Caco-2 (cell line): Measurements from ENCODE around the gene TNPO3. TPM values are rescaled to one million over a fixed set of nuclear protein-coding genes. Genes with fewer than 3 reads are reported as not detected.

Experiments used
- BruUV-seq: library from RNA; stranded (reverse); fragments of 400-500 nt; replicated peaks from 2 replicates; lab custom pipeline; 2021; lab: Mats Ljungman, UMichigan
- CTCF ChIA-PET: fragments of 300-600 bp; sonication (Branson Sonifier 250); formaldehyde crosslinking; loops from one replicate; lab custom pipeline; 2022; ENCODE audit warnings: antibody characterized with exemption; lab: Charles Lee
- POLR2A ChIA-PET: fragments of 300-600 bp; sonication (Branson Sonifier 250); formaldehyde crosslinking; loops from one replicate; lab custom pipeline; 2022; ENCODE audit warnings: antibody characterized with exemption; lab: Charles Lee
- DNase-seq, 2 experiments: peaks; one replicate each; pipeline versions ENCODE4 v3.0.0 to v3.0.0-alpha.2; 2020 to 2022
- H3K27me3 ChIP-seq: replicated peaks from 2 replicates; pipeline ENCODE4 v1.6.0; 2011; ENCODE audit warnings: low read length; ENCODE audit not compliant: control insufficient read depth, insufficient read depth
- H3K36me3 ChIP-seq: 2 replicates; pipeline ENCODE4 v1.5.1; 2011; ENCODE audit warnings: low read length; ENCODE audit not compliant: control insufficient read depth, insufficient read depth
- H3K4me1 ChIP-seq: fragments of 250-450 bp; sonication (Bioruptor Pico); 2 replicates; pipeline ENCODE4 v1.5.1; 2020; ENCODE audit warnings: mild to moderate bottlenecking
- H3K4me3 ChIP-seq: 2 replicates; pipeline ENCODE4 v1.5.1; 2011; ENCODE audit warnings: low read depth, mild to moderate bottlenecking, control low read depth, low read length
- H3K9me3 ChIP-seq: fragments of 250-450 bp; sonication (Bioruptor Pico); 2 replicates; pipeline ENCODE4 v1.5.1; 2020; ENCODE audit warnings: mild to moderate bottlenecking, moderate library complexity
- H3K27ac Mint-ChIP-seq: one replicate; pipeline ENCODE4 v1.8.0; 2022; ENCODE audit warnings: mixed read lengths; ENCODE audit not compliant: unreplicated experiment
- H3K27me3 Mint-ChIP-seq: one replicate; pipeline ENCODE4 v1.8.0; 2022; ENCODE audit warnings: mixed read lengths; ENCODE audit not compliant: insufficient read depth, unreplicated experiment
- H3K36me3 Mint-ChIP-seq: one replicate; pipeline ENCODE4 v1.8.0; 2022; ENCODE audit warnings: mild to moderate bottlenecking, mixed read lengths; ENCODE audit not compliant: insufficient read depth, unreplicated experiment
- H3K4me1 Mint-ChIP-seq: one replicate; pipeline ENCODE4 v1.8.0; 2022; ENCODE audit warnings: low read depth, mixed read lengths; ENCODE audit not compliant: unreplicated experiment
- H3K4me3 Mint-ChIP-seq: one replicate; pipeline ENCODE4 v1.8.0; 2022; ENCODE audit warnings: mild to moderate bottlenecking, moderate library complexity, mixed read lengths; ENCODE audit not compliant: unreplicated experiment
- H3K9me3 Mint-ChIP-seq: one replicate; pipeline ENCODE4 v1.8.0; 2022; ENCODE audit warnings: mixed read lengths; ENCODE audit not compliant: unreplicated experiment
- CTCF ChIP-seq, 2 experiments: fragments of 200-600 bp in 1 of 2; IDR thresholded peaks; 1 replicate in 1 of 2; 2 replicates in 1 of 2; pipeline versions ENCODE4 v1.5.1 to v1.8.0; 2011 to 2022; ENCODE audit warnings: antibody characterized with exemption in 1 of 2, control low read depth in 1 of 2, inconsistent platforms in 1 of 2, low read depth in 1 of 2, low read length in 1 of 2, mild to moderate bottlenecking in 1 of 2, moderate library complexity in 1 of 2; ENCODE audit not compliant: insufficient read depth in 1 of 2, severe bottlenecking in 1 of 2, unreplicated experiment in 1 of 2
- intact Hi-C: fragments of 100-400 bp; cut with micrococcal nuclease; formaldehyde crosslinking; loops from one replicate; pipeline ENCODE4 v1.10.0; 2022; ENCODE audit not compliant: unreplicated experiment
- total RNA-seq: library from RNA; stranded (reverse); gene quantifications from 2 replicates; pipeline ENCODE4 v1.2.3, GENCODE V29; 2022

TNPO3 gene
- total RNA-seq, 1 experiment from 2014 or later = 59.8 TPM

GRCh38 chr7:129091484-129092002 lies 36.6 kb upstream of the TNPO3 start:
- POLR2A ChIA-PET = interaction anchor here (0.8 kb wide), 1 partner anchor 11 kb away, joined by 6 read pairs; no protein-coding TSS in a partner anchor
- H3K4me3 Mint-ChIP-seq = peak overlapping the region; percentile 24

GRCh38 chr7:129090300-129090907 lies 35.5 kb upstream of the TNPO3 start:
- Mint-ChIP-seq H3K4me1 (peaks cover 9% of the 10 kb centered on the region), H3K27ac (no peak overlapping the region), H3K36me3 (no peaks in the 10 kb centered on the region), H3K9me3 (no peaks in the 10 kb centered on the region), H3K4me3 (no peak overlapping the region), H3K27me3 (peaks cover 5% of the 10 kb centered on the region)
- ChIA-PET CTCF (interaction anchor here (1.3 to 1.4 kb wide), 4 partner anchors 12 to 179 kb away, joined by 3 to 14 read pairs (median 4); no protein-coding TSS in a partner anchor), POLR2A (no interaction called here)
- no peak for DNase-seq
- BruUV-seq = no TSS peak
- no peaks in the 10 kb centered on the region for H3K36me3 ChIP-seq
- no peaks in the 10 kb centered on the region for H3K27me3 ChIP-seq
- H3K9me3 ChIP-seq = no peaks in the 10 kb centered on the region
- no peaks in the 10 kb centered on the region for H3K4me1 ChIP-seq
- intact Hi-C loops = loop anchor here (5.0 kb wide), 1 partner anchor 122 kb away; no protein-coding TSS in a partner anchor
- H3K4me3 ChIP-seq = no peak overlapping the region
- no peak for TF ChIP-seq CTCF (IDR thresholded peaks at IDR 0.05; ENCODE audit: insufficient read depth in 1 of 2, low read depth in 1 of 2, low read length in 1 of 2, severe bottlenecking in 1 of 2, unreplicated experiment in 1 of 2)

More at GRCh38 chr7:129091484-129092002, 36.6 kb upstream of the TNPO3 start:
- Histone ChIP-seq H3K9me3 (no peaks in the 10 kb centered on the region), H3K4me1 (no peaks in the 10 kb centered on the region), H3K4me3 (no peak overlapping the region), H3K36me3 (no peaks in the 10 kb centered on the region), H3K27me3 (no peaks in the 10 kb centered on the region)
- DNase-seq = peak; percentile 84 to 92
- BruUV-seq = no TSS peak
- H3K9me3 Mint-ChIP-seq = no peaks in the 10 kb centered on the region
- peaks cover 9% of the 10 kb centered on the region for H3K4me1 Mint-ChIP-seq
- no peaks in the 10 kb centered on the region for H3K36me3 Mint-ChIP-seq
- CTCF ChIA-PET = interaction anchor here (0.6 to 1.7 kb wide), 20 partner anchors 10 to 435 kb away, joined by 3 to 14 read pairs (median 5); partner anchors contain the start of genes AHCYL2, ATP6V1F and TNPO3
- peak; percentile 95 to 99 for TF ChIP-seq CTCF (IDR thresholded peaks at IDR 0.05; ENCODE audit: insufficient read depth in 1 of 2, low read depth in 1 of 2, low read length in 1 of 2, severe bottlenecking in 1 of 2, unreplicated experiment in 1 of 2)
- intact Hi-C loops = loop anchor here (1.0 to 5.0 kb wide), 3 partner anchors 121 to 187 kb away; no protein-coding TSS in a partner anchor
- H3K27me3 Mint-ChIP-seq = peaks cover 8% of the 10 kb centered on the region
- H3K27ac Mint-ChIP-seq = no peak overlapping the region

DNA sequence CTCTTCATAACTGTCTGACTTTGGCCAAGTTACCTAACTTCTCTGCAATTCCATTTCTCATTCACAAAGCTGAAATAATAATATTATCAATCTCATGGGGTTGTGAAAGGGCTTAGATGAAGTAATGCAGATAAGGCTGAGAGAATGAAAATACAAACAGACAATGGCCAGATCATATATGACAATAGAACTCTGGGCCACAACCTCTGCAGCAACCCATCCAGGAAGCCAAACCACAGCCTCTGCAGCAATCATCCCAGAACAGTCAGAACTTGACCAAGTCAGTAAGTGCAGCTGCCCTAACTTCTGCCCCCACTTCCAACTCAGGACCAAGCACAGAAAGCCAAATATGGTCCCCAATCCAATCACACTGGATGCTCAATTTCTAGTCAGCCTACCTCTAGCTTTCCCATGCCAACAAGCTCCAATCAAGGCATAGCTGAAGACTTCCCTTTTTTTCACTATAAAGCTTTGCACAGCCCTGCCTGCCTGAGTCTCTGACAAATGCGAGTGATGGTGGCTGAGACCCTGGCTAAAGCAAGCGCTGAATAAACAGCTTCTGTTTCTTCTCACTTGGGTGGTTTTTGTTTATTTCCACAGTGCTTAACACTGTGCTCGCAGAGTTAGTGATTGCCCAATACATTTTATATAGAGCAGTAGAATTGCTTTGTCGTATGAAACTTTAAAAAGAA lies 34.8 kb upstream of the TNPO3 start:
- H3K27me3 Mint-ChIP-seq = peaks cover 5% of the 10 kb centered on the region
- no peaks in the 10 kb centered on the region for H3K36me3 ChIP-seq
- POLR2A ChIA-PET = interaction anchor here (0.6 kb wide), 1 partner anchor 42 kb away, joined by 3 read pairs; no protein-coding TSS in a partner anchor
- BruUV-seq = no TSS peak
- no peaks in the 10 kb centered on the region for H3K9me3 Mint-ChIP-seq
- no peak overlapping the region for H3K4me3 ChIP-seq
- peaks cover 9% of the 10 kb centered on the region for H3K4me1 Mint-ChIP-seq
- TF ChIP-seq CTCF (IDR thresholded peaks at IDR 0.05; ENCODE audit: insufficient read depth in 1 of 2, low read depth in 1 of 2, low read length in 1 of 2, severe bottlenecking in 1 of 2, unreplicated experiment in 1 of 2) = no peak
- intact Hi-C loops = loop anchor here (5.0 kb wide), 1 partner anchor 123 kb away; no protein-coding TSS in a partner anchor
- H3K4me1 ChIP-seq = no peaks in the 10 kb centered on the region
- no peak for DNase-seq
- CTCF ChIA-PET = no interaction called here
- no peaks in the 10 kb centered on the region for H3K9me3 ChIP-seq
- H3K27ac Mint-ChIP-seq = no peak overlapping the region
- no peak overlapping the region for H3K4me3 Mint-ChIP-seq
- H3K27me3 ChIP-seq = no peaks in the 10 kb centered on the region
- no peaks in the 10 kb centered on the region for H3K36me3 Mint-ChIP-seq
